ENCODE measurements around the gene CMSS1.
A peak's percentile ranks its signal among the peaks of the same experiment; 100 is the strongest.

The CMSS1 gene

DNA sequence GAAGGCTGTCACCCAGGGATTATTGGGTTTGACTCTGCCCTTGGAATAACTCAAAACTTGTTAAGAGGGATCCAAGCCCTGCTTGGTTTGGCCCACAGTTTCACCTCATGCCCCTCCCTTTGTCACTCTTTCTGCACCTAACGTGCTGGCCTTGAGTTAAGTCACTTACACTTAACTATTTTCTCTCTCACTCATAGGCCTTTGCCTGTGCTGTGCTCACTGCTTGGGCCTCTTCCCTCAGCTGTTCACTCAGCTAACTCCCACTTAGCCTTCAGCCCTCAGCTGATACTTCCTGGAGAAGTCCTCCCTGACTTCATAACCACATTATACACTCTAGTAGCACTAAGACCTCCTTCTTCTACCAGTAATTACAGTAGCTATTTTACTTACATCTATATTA, 133.3 kb downstream of the CMSS1 start:
- peak; percentile 21 for FAIRE-seq
- no peak for DNase-seq (ENCODE audit: extremely low spot score, insufficient read length, low read depth)

DNA sequence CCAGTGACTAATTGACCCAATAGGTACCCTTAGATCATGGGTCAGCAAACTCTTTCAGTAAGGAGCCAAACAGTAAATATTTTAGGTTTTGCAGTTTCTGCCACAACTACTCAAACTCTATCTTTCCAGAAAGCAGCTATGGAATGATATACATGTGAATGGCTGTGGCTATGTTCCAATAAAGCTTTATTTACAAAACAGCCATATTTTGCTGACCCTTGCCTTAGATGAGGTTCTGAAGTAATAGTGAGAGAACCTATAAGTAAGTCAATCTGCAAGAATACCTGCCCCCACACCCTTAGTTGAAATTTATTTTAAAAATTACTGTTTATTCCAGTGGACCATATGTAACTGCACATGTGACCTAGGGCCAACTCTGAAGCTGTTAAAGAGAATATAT, 134.0 kb downstream of the CMSS1 start:
- DNase-seq (ENCODE audit: extremely low spot score, insufficient read length, low read depth) = no peak
- FAIRE-seq = no peak

DNA sequence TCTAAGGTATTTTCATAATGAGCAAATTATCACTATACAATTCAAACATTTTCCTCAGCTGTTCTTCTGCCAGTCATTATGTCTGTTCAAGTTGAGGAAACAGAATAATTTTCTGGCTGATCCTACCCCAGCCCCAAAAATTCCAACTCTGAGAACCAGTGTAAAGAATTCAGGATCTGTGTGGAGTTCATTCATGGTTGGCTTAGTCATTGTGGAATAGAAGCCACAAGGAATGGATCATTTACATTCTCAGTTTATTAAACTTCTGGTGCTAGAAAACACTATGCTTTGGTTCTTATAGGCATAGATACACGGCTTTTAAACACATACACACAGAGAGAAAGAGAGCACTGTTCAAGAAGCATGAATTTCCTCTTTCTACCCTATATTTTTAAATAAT, 134.6 kb downstream of the CMSS1 start:
- DNase-seq (ENCODE audit: extremely low spot score, insufficient read length, low read depth) = no peak
- no peak for FAIRE-seq

DNA sequence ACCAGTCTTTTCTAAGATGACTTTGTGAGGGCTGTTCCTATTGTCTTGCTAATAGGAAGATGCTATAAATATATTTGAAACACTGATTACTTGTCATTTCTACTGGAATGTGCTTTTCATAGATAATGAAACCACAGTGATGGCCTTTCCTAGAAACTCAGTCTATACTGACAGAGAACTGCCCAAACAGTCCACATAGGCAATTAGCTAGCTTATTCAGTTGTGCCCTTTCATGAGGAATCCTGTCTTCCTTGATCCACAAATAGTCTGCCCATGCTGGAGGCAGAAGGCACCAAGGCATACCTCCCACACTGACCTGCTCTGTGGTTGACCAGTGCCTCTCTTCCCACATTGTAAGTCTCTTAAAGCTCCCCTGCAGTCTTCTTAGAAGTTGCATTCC, 135.9 kb downstream of the CMSS1 start:
- no peak for FAIRE-seq
- no peak for DNase-seq (ENCODE audit: extremely low spot score, insufficient read length, low read depth)

DNA sequence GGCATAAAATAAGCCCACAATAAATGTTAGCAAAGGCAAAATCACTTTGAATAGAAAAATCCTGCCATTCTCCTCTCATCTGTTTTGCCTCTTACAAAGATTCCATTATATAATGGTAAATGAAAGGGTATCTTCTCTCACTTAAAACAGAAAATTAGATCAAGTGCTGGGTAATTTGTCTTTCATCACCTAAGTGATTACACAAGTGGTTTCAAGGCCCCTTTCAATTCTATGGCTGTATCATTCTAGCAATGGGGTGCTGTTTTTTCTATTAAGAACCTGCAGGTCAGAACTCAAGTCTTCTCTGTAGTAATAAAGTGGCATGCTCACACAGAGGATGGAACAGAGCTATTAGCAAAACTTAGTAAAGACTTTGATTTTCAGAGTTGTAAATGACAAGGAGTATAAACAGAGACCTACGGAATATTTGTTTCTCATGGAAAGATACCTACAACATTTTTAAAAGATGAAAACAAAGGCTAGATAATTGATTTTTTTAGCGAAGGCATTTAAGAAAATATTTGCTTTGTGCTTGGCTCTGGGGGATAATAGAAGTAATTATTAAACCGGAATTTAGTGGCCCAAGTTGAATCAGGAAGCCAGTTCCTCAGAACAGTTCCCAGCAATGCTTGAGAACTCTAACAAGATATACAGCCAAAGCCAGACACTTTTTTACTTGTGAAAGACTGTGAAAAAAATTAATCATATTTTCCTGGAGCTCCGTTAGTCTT, 137.4 kb downstream of the CMSS1 start:
- no peak for DNase-seq (ENCODE audit: extremely low spot score, insufficient read length, low read depth)
- FAIRE-seq = no peak

DNA sequence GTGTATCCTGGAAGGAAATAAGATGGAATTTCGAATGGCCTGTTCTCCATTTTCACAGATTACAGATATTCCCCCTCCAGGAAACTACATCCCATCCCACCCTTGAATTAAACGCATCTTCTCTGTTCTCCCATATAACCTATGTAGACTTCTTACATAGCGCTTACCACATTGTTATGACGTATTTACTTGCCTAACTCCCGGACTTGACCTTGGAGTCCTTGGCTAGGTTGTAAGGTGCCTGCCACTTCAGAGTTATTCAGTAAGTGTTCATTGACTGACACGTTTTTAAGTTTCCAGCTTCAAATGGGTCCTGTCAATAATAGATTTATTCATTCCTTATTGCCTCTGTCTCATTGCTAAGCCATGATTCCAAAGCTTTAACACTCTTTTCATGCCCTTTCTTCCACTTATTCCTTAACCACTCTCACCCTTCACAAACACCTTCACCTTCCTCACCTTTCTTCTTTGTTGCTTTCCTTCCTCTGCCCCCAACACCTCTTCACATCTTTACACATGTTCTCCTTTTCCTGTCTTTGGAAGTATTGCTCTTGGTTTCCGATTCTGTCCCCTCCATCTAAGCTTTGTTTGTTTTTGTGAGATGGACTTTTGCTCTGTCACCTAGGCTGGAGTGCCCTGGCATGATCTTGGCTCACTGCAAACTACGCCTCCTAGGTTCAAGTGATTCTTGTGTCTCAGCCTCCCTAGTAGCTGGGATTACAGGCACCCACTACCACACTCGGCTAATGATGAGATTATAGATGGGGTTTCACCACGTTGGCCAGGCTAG, 138.3 kb downstream of the CMSS1 start:
- DNase-seq (ENCODE audit: extremely low spot score, insufficient read length, low read depth) (no peak), FAIRE-seq (no peak)

DNA sequence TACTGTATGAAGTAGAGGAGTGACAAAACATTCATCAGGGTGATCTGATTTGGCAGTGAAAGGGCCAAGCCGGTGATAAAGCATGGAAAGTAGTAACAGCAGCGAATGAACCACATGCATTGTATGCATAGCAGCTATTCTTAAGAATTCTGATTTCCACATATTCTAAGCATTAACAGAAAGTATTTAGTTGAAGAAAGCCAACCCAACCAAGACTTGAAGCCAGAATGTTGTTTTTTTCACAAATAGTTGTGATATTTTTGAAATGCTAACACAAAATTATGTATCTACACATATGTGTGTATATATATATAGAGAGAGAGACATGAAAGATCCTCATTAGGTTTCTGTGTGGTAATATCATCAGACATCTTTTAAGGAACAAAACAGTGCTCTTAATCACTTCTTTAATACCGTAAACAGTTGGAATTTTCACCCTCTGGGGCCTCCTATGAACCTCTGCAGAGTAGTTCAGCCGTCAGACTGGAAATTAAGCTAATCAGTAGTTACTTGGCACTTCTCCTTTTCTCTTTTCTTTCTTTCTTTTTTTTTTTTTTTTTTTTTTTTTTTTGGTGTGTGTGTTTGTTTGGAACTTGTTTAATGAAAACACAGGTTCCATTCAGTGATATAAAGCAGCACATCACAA, 139.6 kb downstream of the CMSS1 start:
- FAIRE-seq (no peak), DNase-seq (ENCODE audit: extremely low spot score, insufficient read length, low read depth) (no peak)

DNA sequence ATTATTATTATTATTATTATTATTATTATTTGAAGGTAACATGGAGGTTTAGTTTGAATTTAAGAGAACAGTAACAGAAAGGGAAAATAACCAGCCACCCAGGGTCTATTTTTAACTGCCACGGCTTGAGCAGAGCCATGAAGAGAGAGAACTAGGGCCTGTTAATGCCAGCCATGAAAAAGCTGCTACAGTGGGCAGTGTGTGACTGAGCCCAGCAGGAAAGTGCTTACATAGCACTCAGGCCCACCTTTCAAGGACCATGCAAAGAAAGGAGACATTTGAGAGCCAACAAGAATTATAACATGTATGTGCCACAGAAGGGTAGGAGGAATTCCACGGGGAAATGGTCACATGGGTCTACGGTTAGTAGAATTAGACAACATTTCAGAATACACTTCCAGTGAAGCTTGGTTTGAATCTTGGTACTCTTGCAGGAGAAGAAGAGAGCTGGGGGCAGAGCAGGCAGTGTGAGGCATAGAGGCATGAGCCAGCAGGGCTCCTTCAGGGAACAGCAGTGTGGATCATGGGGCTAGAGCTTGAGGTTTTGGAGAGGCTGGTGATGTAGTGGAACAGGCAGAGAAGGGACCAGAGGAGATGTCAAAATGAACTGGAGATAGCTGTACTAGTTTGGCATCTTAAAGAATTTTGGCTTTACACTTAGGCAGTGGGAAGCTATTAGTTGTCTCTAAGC, 140.7 kb downstream of the CMSS1 start:
- FAIRE-seq = no peak
- DNase-seq (ENCODE audit: extremely low spot score, insufficient read length, low read depth) = no peak

DNA sequence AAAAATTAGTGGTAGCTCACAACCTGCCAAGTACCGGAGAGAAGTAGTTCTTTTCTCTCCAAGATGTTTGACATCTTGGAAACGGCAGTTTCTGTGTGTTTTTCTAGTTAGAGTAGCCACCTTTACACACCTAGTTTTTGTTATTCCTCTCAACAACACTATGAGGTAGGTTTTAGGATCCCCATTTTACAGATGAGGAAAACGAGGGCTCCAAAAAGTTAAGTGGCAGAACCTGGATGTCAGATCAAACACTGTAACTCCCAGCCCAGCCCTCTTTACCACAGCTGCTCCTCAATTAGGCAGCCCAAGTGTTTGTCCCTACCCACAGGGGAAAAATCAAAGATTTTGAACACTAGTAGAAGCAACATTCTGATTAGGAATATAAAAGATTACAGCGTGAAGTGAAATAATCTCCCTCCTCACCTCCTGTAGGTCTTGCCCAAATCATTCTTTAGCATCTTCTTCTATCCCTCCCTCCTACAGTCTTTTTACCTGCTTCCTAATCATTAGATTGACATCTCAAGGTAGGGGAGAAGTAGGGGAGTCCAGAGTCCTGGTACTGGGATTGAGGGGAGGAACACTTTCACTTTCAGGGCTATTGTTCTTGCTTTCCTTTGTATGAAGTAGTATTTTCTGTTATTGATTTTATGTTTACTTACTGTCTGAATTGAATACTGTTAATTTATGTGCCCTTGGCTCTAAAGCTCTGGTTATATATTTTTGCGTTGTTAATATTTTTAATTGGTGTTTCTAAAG, 142.6 kb downstream of the CMSS1 start:
- no peak for DNase-seq (ENCODE audit: extremely low spot score, insufficient read length, low read depth)
- FAIRE-seq = no peak

DNA sequence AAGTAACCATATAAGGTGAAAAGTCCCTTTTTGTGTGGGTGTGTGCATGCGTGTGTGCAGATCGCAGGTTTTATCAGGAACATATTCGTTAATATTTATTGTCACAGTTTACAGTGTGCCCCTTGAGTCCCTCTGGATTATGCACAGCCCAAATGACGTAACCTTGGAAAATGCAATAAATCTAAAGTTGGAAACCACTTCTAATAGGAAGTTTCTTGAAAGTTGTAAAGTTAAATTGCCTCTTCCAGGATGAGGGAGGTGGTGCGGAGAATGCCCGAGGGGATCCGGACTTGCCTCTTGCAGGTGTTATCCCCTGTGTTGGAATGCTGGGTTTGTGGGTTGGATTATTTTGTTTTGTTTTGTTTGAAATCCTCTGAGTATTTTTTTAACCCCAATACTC, 143.3 kb downstream of the CMSS1 start:
- FAIRE-seq (no peak), DNase-seq (ENCODE audit: extremely low spot score, insufficient read length, low read depth) (no peak)

DNA sequence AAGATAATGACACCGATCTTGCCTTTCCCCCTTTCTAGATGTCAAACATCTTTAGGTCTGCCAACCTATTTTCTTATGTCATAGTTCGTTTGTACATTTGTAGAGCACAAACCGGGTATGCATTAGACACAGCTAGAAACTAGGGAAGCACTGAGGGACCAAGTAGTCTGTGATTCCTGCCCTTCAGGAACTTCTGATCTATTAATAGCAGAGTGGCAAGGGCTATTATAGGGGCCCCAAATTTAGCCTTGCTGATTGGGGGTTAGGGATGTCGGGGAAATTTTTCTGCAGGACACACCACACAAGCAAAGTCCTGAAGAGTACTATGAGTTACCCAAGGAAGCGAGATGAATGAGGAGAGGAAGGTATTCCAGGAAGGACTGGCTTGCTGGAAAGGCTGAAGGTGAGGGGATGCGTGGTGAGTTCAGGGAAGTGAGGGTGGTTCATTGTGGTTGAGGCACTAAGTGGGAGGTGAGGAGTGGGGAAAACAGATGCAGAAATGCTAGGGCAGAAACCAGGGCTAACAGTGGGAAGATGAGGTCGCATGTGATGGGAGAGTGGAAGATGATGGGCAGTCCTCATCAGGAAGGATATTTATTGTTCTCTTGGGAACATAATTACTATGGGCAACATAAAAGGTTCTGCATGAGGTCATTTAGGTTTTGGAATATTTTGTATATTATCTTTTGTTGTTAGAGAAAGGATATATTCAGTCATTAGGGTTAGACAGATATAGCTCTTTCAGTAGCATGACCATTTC, 144.3 kb downstream of the CMSS1 start:
- FAIRE-seq (no peak), DNase-seq (ENCODE audit: extremely low spot score, insufficient read length, low read depth) (no peak)

DNA sequence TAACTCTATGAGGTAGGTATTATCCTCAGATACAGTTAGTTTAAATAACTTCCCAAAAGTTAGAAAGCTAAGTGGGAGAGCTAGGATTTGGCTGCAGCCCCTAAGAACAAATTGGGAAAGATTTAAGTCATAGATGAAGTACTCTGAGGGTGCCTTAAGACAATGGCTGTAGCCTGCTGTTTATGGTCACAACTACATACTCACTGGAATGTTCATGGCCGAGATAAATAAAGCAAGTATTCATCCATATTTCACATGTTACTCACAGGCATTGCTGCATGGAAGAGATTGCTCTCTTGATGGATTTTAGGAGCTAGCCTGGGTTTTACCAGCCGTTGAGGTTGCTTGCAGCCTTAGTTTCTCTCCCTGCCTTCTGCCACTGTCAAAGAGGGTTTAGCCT, 145.0 kb downstream of the CMSS1 start:
- FAIRE-seq (no peak), DNase-seq (ENCODE audit: extremely low spot score, insufficient read length, low read depth) (no peak)

DNA sequence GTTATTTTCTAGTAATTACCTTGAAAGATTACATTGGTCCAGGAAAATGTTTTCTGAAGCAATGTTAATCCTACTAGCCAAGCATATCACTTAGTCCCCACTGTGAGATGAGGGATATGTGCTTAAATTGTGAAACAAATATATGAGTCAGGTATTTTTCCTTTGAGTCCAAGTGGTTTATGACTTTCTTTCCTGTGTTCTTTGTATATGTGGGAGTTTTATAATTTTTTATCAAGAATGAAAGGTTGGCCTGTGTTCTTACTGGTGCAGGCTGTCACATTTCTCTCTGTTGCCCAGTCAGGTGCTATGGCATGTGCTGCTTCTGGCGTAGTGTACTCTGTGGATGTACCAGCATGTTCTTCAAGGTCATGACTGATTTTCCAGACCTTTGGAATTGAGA, 147.4 kb downstream of the CMSS1 start:
- DNase-seq (ENCODE audit: extremely low spot score, insufficient read length, low read depth) (no peak), FAIRE-seq (no peak)

DNA sequence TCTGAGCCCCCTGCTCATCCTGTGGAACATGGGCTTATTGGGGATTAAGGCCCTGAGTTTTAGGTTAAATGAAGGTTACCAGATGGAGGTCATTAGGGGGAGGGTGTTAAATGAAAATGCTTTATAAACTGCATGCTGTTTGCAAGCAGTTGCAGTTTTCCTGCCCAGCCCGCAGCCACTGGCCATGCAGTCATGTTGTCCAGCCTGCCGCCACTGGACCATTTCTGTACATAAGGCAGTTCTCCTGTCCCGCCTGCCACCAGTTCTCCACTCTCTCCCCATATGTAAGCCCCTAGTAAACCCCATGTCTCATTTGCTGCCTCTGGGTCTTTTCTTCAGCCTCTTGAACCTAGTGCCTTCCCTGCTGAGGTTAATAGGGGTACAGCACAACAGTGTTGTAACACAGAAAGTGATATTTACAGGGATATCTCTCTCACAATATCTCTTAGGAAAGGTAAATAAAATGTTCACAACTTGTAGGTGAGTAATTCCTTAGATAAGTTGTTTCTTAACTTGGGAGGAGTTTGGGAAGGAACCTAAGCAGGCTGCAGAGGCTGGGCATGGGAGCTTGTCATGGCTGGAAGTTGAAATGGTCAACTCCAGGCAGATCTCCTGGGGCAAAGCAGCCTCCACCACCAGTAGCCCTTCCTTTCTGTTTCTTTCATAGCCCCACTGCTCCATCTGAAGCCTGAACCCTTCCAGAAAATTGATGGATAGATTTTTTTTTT, 148.2 kb downstream of the CMSS1 start:
- no peak for DNase-seq (ENCODE audit: extremely low spot score, insufficient read length, low read depth)
- no peak for FAIRE-seq

DNA sequence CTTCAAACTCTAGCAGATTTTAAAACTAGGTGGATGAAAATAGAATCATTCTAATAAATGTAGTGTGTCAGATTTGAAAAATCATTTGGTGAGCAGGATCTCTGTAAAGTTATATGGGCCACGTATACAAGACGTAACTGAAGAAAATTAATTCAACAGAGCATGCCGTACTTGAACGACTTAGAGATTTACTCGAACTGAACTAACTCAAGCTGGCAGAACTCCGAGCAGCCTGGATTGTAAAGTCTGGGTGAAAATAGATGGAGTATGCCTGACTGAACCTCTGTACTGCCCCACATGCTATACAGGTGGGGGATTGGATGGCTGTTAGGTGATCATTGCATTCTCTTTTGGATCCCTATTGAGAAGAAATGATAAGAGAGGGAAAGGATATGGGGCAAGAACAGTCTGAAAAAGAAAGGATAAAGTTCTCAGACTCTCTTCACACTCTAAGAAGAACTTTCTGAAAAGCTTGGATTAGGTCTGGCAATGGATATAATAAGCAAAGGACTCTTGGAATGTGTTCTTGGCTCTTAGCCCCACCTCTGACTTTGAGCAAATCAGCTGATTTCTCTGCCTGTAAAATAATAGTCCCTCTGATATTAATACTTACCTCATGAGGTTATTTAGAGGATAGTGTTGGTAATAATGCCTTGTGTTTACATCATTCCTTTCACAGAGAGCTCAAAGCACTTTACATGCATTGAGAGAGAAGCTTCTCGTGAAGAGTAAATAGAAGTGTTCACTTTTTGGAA, 149.2 kb downstream of the CMSS1 start:
- no peak for FAIRE-seq

DNA sequence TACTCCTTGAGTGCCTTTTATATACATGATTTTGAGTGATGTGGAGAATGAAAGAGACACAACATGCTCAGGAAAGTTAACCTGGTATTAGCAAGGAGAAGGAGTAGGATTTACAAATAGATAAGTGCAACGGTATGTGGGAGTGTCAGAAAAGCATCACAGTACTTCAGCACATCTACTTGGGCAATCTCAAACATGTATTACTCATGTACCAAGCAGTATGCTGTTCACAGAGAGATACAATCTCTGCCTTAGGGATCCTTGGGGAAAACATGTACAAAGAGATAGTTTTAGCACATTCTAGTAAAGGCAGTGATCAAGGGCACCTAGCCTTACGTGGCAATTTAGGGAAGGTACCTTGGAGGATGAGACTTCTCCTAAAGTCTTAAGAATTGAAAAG, 150.1 kb downstream of the CMSS1 start:
- DNase-seq (ENCODE audit: extremely low spot score, insufficient read length, low read depth) = no peak
- no peak for FAIRE-seq

More for the DNA sequence above, 149.2 kb downstream of the CMSS1 start:
- no peak for DNase-seq (ENCODE audit: extremely low spot score, insufficient read length, low read depth)

DNA sequence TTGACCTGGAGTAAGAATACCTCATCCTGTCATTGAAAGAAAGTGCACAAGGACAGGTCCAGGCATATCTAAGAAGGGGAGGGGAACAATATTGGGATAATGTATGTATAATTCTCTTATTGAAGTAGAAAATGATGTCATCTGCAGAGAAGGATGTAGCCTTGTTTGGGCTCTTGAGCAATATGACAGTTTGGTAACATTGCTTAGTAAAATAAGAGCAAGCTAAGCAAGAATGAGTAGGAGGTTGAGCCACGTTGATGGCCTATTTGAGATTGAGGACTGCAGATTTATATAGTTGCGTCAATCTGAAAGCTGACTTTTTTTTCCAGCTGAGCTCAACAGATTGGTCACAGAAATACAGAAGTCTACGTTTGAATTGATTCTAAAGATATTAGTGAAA, 151.5 kb downstream of the CMSS1 start:
- DNase-seq (ENCODE audit: extremely low spot score, insufficient read length, low read depth) (no peak), FAIRE-seq (no peak)

DNA sequence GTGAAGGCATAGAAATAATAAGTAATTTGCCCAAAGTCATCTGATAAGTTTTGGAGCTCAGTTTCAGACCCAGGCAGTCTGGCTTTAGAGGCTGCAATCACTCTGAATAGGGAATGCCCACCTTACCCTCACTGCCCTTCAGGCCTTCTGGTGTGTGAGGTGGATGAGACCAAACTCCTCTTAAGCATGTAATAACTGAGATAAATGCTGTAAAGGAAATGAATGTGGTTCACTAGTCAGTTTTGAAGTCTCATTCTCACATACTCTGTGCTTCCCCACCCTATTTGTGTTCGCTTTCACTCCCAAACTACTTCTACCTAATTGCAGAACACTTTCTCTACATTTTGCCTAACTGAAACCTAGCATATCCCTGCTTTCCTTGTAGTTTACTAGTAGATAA, 152.5 kb downstream of the CMSS1 start:
- peak; percentile 73 for FAIRE-seq
- DNase-seq (ENCODE audit: extremely low spot score, insufficient read length, low read depth) = no peak

Measured in GM18507 (cell line).